Neuronal stem cell (in vitro differentiated cells): ENCODE data around the gene PLCB3.
A peak's percentile ranks its signal among the peaks of the same experiment; 100 is the strongest.
"Not testable (repeated sequence)": the region's sequence is repeated elsewhere in the genome, so short reads cannot be mapped to it uniquely, and the experiment has no call there.

Experiments used
- DNase-seq: peaks from one replicate; pipeline ENCODE4 v3.0.0-alpha.2; 2013; ENCODE audit warnings: low spot score
- H2AFZ ChIP-seq: one replicate; pipeline ENCODE4 v1.6.1; 2013; ENCODE audit warnings: mild to moderate bottlenecking, low read length, inconsistent platforms
- H2AK5ac ChIP-seq: 2 replicates; pipeline ENCODE4 v1.6.1; 2013; ENCODE audit warnings: low read depth, mild to moderate bottlenecking, inconsistent platforms, low read length, moderate library complexity, mixed read lengths
- H2BK120ac ChIP-seq: 2 replicates; pipeline ENCODE4 v1.6.1; 2013; ENCODE audit warnings: low read depth, mild to moderate bottlenecking, inconsistent platforms, low read length, moderate library complexity, mixed read lengths
- H2BK12ac ChIP-seq: one replicate; pipeline ENCODE4 v1.6.1; 2013; ENCODE audit warnings: low read length, inconsistent platforms
- H2BK15ac ChIP-seq: 2 replicates; pipeline ENCODE4 v1.6.1; 2013; ENCODE audit warnings: mild to moderate bottlenecking, low read length, inconsistent platforms, mixed read lengths
- H2BK5ac ChIP-seq: one replicate; pipeline ENCODE4 v1.6.1; 2013; ENCODE audit warnings: inconsistent platforms, mild to moderate bottlenecking, low read length, moderate library complexity
- H3K14ac ChIP-seq: one replicate; pipeline ENCODE4 v1.6.1; 2013; ENCODE audit warnings: low read length, inconsistent platforms
- H3K18ac ChIP-seq: 2 replicates; pipeline ENCODE4 v1.6.1; 2013; ENCODE audit warnings: low read length, inconsistent platforms
- H3K23ac ChIP-seq: 2 replicates; pipeline ENCODE4 v1.6.1; 2013; ENCODE audit warnings: low read depth, mild to moderate bottlenecking, mixed read lengths, low read length, inconsistent platforms; ENCODE audit not compliant: poor library complexity
- H3K27ac ChIP-seq: replicated peaks from 3 replicates; pipeline ENCODE4 v1.5.1; 2013; ENCODE audit warnings: low read length, inconsistent platforms
- H3K27me3 ChIP-seq, 3 experiments: 2 replicates each; pipeline ENCODE4 v1.6.1; 2013; ENCODE audit warnings: low read length in 3 of 3, mild to moderate bottlenecking in 2 of 3, inconsistent platforms in 1 of 3, low read depth in 1 of 3, mixed read lengths in 1 of 3, moderate library complexity in 1 of 3; ENCODE audit not compliant: control insufficient read depth in 3 of 3, insufficient read depth in 3 of 3
- H3K36me3 ChIP-seq, 2 donors: replicated peaks in 1 of 2; 2 replicates each; pipeline ENCODE4 v1.6.1; 2013; ENCODE audit warnings: low read length in 2 of 2; ENCODE audit not compliant: control insufficient read depth in 2 of 2, insufficient read depth in 2 of 2
- H3K4ac ChIP-seq: 2 replicates; pipeline ENCODE4 v1.6.1; 2013; ENCODE audit warnings: inconsistent platforms, mild to moderate bottlenecking, low read length, moderate library complexity
- H3K4me1 ChIP-seq, 2 donors: 1 replicate in 1 of 2; 2 replicates in 1 of 2; pipeline ENCODE4 v1.6.1; 2013; ENCODE audit warnings: low read length in 2 of 2, low read depth in 1 of 2; ENCODE audit not compliant: control insufficient read depth in 2 of 2, insufficient read depth in 1 of 2
- H3K4me2 ChIP-seq: one replicate; pipeline ENCODE4 v1.6.1; 2013; ENCODE audit warnings: mild to moderate bottlenecking, low read length, inconsistent platforms; ENCODE audit not compliant: insufficient read depth, poor library complexity, severe bottlenecking
- H3K4me3 ChIP-seq, 2 donors: 2 replicates each; pipeline ENCODE4 v1.5.1; 2013; ENCODE audit warnings: low read length in 2 of 2, mild to moderate bottlenecking in 2 of 2, inconsistent platforms in 1 of 2, moderate library complexity in 1 of 2
- H3K79me1 ChIP-seq: one replicate; pipeline ENCODE4 v1.6.1; 2013; ENCODE audit warnings: low read depth, mild to moderate bottlenecking, inconsistent platforms, low read length, moderate library complexity
- H3K9ac ChIP-seq: one replicate; pipeline ENCODE4 v1.6.1; 2013; ENCODE audit warnings: mild to moderate bottlenecking, low read depth, low read length, inconsistent platforms; ENCODE audit not compliant: poor library complexity
- H3K9me3 ChIP-seq, 2 donors: replicated peaks in 1 of 2; 2 replicates each; pipeline versions ENCODE3 to v1.6.1; 2013; ENCODE audit warnings: low read length in 2 of 2, mild to moderate bottlenecking in 2 of 2, inconsistent platforms in 1 of 2, low read depth in 1 of 2, mixed read lengths in 1 of 2, moderate library complexity in 1 of 2; ENCODE audit not compliant: control insufficient read depth in 2 of 2, insufficient read depth in 1 of 2
- H4K8ac ChIP-seq: one replicate; pipeline ENCODE4 v1.6.1; 2013; ENCODE audit warnings: low read depth, mild to moderate bottlenecking, inconsistent platforms, low read length, moderate library complexity
- H4K91ac ChIP-seq: one replicate; pipeline ENCODE4 v1.6.1; 2013; ENCODE audit warnings: low read length, low read depth, mild to moderate bottlenecking, inconsistent platforms; ENCODE audit not compliant: poor library complexity
- WGBS, 2 donors: extraction: QIAGEN DNeasy Blood & Tissue Kit; methylation state at CpG; one replicate each; pipeline ENCODE4 v1.1.7; 2013; ENCODE audit warnings: missing lambda C conversion rate in 2 of 2, mixed read lengths in 1 of 2; ENCODE audit not compliant: insufficient read length in 2 of 2, insufficient replicate concordance in 1 of 2; ENCODE audit errors: extremely low coverage in 2 of 2; 5-methylcytosine and 5-hydroxymethylcytosine counted together

PLCB3 gene

GRCh38 chr11:64245401-64245796 lies 5.9 kb upstream of the PLCB3 start:
- WGBS, 2 donors: no CpG with 5 or more reads among the region's 6 CpGs
- peaks cover 21% of the 10 kb centered on the region for H3K79me1 ChIP-seq
- peak overlapping the region; percentile 76 for H2BK5ac ChIP-seq
- H2BK12ac ChIP-seq: peak overlapping the region; percentile 97
- H3K27me3 ChIP-seq: no peaks in the 10 kb centered on the region
- H4K8ac ChIP-seq: peak overlapping the region; percentile 86
- peaks cover 21 to 37% of the 10 kb centered on the region in 2 donors for H3K4me1 ChIP-seq
- peak overlapping the region; percentile 95 for H3K9ac ChIP-seq
- no peak overlapping the region for H3K27ac ChIP-seq
- H2BK120ac ChIP-seq: peak overlapping the region; percentile 52
- H3K4me2 ChIP-seq: peak overlapping the region; percentile 84
- no peaks in the 10 kb centered on the region for H3K9me3 ChIP-seq
- no peak overlapping the region for H4K91ac ChIP-seq
- H3K18ac ChIP-seq: peak overlapping the region; percentile 92
- H2AFZ ChIP-seq: no peak overlapping the region
- H3K14ac ChIP-seq: peak overlapping the region; percentile 79
- peaks cover 11 to 19% of the 10 kb centered on the region in 2 donors for H3K36me3 ChIP-seq
- no peak for DNase-seq
- no peak overlapping the region for H2BK15ac ChIP-seq
- H3K23ac ChIP-seq: peak overlapping the region; percentile 96
- H3K4me3 ChIP-seq: peak overlapping the region; percentile 70 to 94
- peak overlapping the region; percentile 98 for H2AK5ac ChIP-seq
- no peak overlapping the region for H3K4ac ChIP-seq

DNA sequence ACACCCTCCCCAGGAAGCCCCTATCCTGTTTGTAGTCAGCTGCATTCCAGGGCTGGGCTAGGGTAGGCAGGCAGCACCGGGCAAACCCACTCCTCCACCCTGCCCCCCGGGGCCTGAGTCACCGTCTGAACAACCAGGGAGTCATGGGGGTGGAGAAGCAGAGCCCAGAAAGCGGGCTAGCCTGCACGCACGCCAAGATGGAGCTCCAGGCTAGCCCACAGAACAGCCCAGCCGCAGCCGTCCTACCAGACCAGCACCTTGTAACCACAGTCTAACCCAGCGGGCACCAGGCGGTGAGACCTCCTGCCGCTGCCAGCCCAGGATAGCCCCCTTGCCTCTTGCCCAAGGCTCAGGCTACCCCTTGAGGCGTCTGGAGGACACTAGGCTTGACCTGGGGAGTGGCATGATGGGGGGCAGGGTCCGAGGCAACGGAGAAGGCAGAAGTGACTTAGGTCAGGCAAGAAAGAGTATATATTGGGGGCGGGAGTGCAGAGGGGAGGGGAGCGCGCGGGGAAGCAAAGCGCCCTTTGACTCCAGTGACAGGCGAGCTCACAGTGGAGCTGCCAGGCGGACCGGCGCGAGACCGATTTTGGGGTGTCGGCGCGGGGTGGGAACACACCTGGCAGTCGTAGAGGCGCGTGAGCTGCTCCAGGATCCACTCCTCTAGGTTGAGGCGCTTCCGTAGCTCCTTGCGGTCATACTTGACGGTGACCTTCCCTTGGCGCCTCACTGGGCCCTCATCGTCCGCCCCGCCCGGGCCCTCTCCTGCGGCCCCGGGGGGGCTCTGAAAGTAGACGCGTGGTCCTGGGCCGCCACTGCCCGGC lies 5.3 kb upstream of the PLCB3 start:
- H3K18ac ChIP-seq: peak overlapping the region; percentile 92
- H4K91ac ChIP-seq: no peak overlapping the region
- H3K27me3 ChIP-seq: no peaks in the 10 kb centered on the region
- peaks cover 11 to 19% of the 10 kb centered on the region in 2 donors for H3K36me3 ChIP-seq
- H3K9ac ChIP-seq: peak overlapping the region; percentile 95
- DNase-seq: no peak
- WGBS, 2 donors: no CpG with 5 or more reads among the region's 46 CpGs
- H3K27ac ChIP-seq: no peak overlapping the region
- peak overlapping the region; percentile 98 for H2AK5ac ChIP-seq
- H3K4me1 ChIP-seq: peaks cover 23 to 41% of the 10 kb centered on the region in 2 donors
- peak overlapping the region; percentile 97 for H3K4ac ChIP-seq
- peak overlapping the region; percentile 86 for H4K8ac ChIP-seq
- peak overlapping the region; percentile 79 for H3K14ac ChIP-seq
- H3K9me3 ChIP-seq: no peaks in the 10 kb centered on the region
- H2BK120ac ChIP-seq: peak overlapping the region; percentile 52
- H3K4me2 ChIP-seq: peak overlapping the region; percentile 84
- peak overlapping the region; percentile 76 for H2BK5ac ChIP-seq
- peaks cover 21% of the 10 kb centered on the region for H3K79me1 ChIP-seq
- peak overlapping the region; percentile 96 for H3K23ac ChIP-seq
- H2BK12ac ChIP-seq: peak overlapping the region; percentile 97
- peak overlapping the region; percentile 70 to 94 for H3K4me3 ChIP-seq
- H2BK15ac ChIP-seq: peak overlapping the region; percentile 47
- peak overlapping the region; percentile 63 for H2AFZ ChIP-seq

DNA sequence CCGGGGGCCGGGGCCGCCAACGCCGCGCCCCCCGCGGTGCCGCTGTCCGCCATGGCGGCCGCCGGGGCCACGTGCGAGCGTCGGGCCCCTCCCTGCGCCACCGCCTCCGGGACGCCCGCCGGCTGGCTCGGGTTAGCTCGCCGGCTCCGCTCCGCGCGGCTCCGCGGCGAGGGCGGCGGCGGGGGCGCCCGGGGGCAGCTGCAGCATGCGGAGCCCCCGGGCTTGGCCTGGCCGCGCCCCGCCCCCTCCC lies 4.8 kb upstream of the PLCB3 start:
- H3K9ac ChIP-seq, DNase-seq, H3K23ac ChIP-seq, H3K27me3 ChIP-seq, H3K9me3 ChIP-seq, H3K27ac ChIP-seq, H3K4ac ChIP-seq, H2BK5ac ChIP-seq, H2BK12ac ChIP-seq, H3K14ac ChIP-seq, H4K91ac ChIP-seq, H4K8ac ChIP-seq, H2BK120ac ChIP-seq, H2BK15ac ChIP-seq, H3K18ac ChIP-seq, H2AK5ac ChIP-seq: not testable (repeated sequence)
- peaks cover 11 to 19% of the 10 kb centered on the region in 2 donors for H3K36me3 ChIP-seq
- H3K4me3 ChIP-seq: peak overlapping the region; percentile 70 to 94
- peak overlapping the region; percentile 84 for H3K4me2 ChIP-seq
- peaks cover 21% of the 10 kb centered on the region for H3K79me1 ChIP-seq
- peaks cover 23 to 43% of the 10 kb centered on the region in 2 donors for H3K4me1 ChIP-seq
- peak overlapping the region; percentile 63 for H2AFZ ChIP-seq
- WGBS, 2 donors: no CpG with 5 or more reads among the region's 43 CpGs

DNA sequence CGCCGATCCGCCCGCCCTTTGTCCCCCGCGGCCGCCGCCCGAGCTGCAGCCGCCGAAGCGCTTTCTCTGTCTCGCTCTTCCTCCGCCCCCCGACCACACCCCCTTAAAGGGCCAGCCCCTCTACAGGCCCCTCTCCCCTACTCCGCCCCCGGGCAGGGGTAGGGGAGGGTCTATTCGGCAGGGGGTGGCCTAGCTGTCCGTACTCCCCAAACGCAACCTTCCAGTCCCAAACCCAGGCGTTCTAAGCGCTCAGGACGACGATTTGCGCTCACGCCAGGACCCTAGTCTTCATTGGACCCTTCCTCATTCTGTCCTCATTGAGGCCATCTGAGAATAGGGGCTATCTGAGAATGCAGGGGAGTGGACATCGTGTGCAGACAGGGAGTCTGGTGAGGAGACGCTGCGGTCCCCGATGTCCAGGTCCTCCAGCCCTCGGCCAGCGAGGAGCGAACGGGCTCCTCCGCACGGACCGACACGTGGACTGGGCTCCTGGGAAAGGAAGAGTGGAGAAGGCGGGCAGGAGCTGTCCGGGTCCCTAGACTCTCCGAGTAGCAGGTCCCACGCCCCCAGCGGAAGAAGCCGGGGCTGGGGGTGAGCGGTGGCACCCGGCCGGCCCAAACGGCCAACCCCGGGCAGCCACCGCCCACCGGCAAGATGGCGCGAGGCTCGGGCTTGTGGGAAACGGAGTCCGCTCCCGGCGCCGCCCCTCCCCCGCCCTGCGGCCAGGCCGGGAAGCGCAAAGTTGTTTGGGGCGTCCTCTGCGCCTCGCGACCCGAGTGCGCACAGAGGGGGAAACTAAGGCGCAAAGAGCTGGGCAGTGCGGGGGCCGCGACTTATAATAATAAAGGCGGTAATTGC lies 4.2 kb upstream of the PLCB3 start, which contains the start of gene PPP1R14B:
PPP1R14B (minus strand) TSS at position 73 of the 858 bp plus-strand sequence. CDS start 270 bp downstream, outside the sequence.
- H2BK15ac ChIP-seq: peak within 1 kb of the TSS; percentile 47
- H3K9ac ChIP-seq: peak within 1 kb of the TSS; percentile 95
- H4K8ac ChIP-seq: peak within 1 kb of the TSS; percentile 86
- no peak within 1 kb of the TSS for H4K91ac ChIP-seq
- peak within 1 kb of the TSS; percentile 97 for H3K4ac ChIP-seq
- peak within 1 kb of the TSS; percentile 96 for H3K23ac ChIP-seq
- peak within 1 kb of the TSS; percentile 52 for H2BK120ac ChIP-seq
- H3K79me1 ChIP-seq: peaks cover 16% of the 10 kb centered on the region
- peak; percentile 87 for DNase-seq
- H3K27me3 ChIP-seq: no peaks in the 10 kb centered on the region
- peaks cover 11 to 19% of the 10 kb centered on the region in 2 donors for H3K36me3 ChIP-seq
- peak within 1 kb of the TSS; percentile 98 for H3K4me2 ChIP-seq
- H3K18ac ChIP-seq: peak within 1 kb of the TSS; percentile 92
- peak within 1 kb of the TSS; percentile 83 for H2AFZ ChIP-seq
- no peaks in the 10 kb centered on the region for H3K9me3 ChIP-seq
- H2AK5ac ChIP-seq: peak within 1 kb of the TSS; percentile 98
- H3K27ac ChIP-seq: peak within 1 kb of the TSS; percentile 61
- peak within 1 kb of the TSS; percentile 96 for H3K14ac ChIP-seq
- peak within 1 kb of the TSS; percentile 70 to 94 for H3K4me3 ChIP-seq
- H3K4me1 ChIP-seq: peaks cover 25 to 43% of the 10 kb centered on the region in 2 donors
- H2BK12ac ChIP-seq: peak within 1 kb of the TSS; percentile 97
- H2BK5ac ChIP-seq: peak within 1 kb of the TSS; percentile 76
- WGBS, 2 donors: no CpG with 5 or more reads among the region's 74 CpGs
